Measurements from ENCODE around the gene ZNF557.

ZNF557 gene

DNA sequence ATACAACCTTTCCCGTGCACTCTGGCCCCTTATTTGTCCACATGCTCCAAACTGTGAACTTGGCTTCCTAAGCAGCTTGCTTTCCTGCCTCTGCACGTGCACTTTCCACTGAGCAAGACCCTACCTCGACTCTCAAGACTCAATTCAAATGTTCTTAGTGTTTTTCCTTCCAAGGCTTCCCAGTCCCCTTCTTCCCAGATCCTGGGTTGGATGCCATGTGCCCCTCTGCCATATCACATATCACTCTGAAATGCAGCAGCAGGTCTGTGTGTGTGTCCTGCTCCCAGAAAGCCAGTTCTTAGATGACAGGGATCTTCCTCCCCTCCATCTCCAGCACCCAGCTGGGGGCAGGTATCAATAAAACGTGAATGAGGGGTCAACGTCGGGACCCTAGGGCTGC is 3.0 kb downstream of the ZNF557 start:
- in situ Hi-C loops (cut with HindIII; ENCODE audit: low sequenced_read_pairs), result no loop called here
- TF ChIP-seq, protein P1, sequence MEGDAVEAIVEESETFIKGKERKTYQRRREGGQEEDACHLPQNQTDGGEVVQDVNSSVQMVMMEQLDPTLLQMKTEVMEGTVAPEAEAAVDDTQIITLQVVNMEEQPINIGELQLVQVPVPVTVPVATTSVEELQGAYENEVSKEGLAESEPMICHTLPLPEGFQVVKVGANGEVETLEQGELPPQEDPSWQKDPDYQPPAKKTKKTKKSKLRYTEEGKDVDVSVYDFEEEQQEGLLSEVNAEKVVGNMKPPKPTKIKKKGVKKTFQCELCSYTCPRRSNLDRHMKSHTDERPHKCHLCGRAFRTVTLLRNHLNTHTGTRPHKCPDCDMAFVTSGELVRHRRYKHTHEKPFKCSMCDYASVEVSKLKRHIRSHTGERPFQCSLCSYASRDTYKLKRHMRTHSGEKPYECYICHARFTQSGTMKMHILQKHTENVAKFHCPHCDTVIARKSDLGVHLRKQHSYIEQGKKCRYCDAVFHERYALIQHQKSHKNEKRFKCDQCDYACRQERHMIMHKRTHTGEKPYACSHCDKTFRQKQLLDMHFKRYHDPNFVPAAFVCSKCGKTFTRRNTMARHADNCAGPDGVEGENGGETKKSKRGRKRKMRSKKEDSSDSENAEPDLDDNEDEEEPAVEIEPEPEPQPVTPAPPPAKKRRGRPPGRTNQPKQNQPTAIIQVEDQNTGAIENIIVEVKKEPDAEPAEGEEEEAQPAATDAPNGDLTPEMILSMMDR (IDR thresholded peaks at IDR 0.05; ENCODE audit: low read depth, low read length, missing control alignments), result no peak

DNA sequence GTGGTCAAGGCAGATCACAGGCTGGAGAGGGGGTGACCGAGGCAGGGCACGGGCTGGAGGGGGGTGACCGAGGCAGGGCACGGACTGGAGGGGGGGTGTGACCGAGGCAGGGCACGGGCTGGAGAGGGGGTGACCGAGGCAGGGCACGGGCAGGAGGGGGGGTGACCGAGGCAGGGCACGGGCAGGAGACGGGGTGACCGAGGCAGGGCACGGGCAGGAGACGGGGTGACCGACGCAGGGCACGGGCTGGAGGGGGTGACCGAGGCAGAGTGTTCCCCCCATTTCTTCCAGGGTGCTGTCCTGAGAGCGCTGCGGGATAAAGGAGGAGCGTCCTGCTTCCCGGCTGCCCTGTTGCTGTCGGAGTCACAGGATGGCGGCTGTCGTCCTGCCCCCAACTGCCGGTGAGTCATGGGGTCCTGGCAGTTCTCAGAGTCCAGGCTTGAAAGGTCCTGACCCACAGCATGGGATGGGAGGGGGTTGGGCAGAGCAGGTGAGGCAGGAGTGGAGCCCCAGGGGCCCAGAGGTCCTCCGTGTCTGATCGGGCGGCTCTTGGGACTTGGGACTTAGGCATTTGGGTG is 5.3 kb downstream of the ZNF557 start:
- TF ChIP-seq, protein P1 (IDR thresholded peaks at IDR 0.05; ENCODE audit: low read depth, low read length, missing control alignments), result no peak
- in situ Hi-C loops (cut with HindIII; ENCODE audit: low sequenced_read_pairs), result no loop called here
- no peak for DNase-seq (ENCODE audit: low read depth)
- H3K4me3 ChIP-seq (ENCODE audit: low read depth, low read length), result no peak overlapping the region

More for the DNA sequence above, 3.0 kb downstream of the ZNF557 start:
- H3K4me3 ChIP-seq (ENCODE audit: low read depth, low read length), result no peak overlapping the region
- no peak for DNase-seq (ENCODE audit: low read depth)

- DNase-seq (ENCODE audit: low read depth), result no peak
- TF ChIP-seq, protein P1 (IDR thresholded peaks at IDR 0.05; ENCODE audit: low read depth, low read length, missing control alignments), result no peak
- H3K4me3 ChIP-seq (ENCODE audit: low read depth, low read length), result no peak overlapping the region
- in situ Hi-C loops (cut with HindIII; ENCODE audit: low sequenced_read_pairs), result no loop called here
These were observed 6.6 kb downstream of the ZNF557 start for GRCh38 chr19:7076151-7076550.

DNA sequence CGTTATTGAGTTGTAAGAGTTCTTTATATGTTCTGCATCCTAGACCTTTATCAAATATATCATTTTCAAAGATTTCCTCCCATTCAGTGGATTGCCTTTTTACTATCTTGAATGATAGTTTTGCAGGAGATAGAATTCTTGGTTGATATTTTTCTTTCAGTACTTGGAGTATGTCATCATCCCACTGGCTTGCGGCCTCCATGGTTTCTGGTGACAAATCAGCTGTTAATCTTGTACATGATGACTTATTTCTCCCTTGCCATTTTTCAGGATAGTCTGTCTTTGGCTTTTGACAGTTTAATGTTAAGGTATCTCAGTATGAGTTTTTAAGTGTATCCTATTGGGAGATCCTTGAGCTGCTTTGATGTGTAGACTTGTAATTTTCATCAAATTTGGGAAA is 8.5 kb downstream of the ZNF557 start:
- in situ Hi-C loops (cut with HindIII; ENCODE audit: low sequenced_read_pairs), result no loop called here
- H3K4me3 ChIP-seq (ENCODE audit: low read depth, low read length), result no peak overlapping the region
- TF ChIP-seq, protein P1 (IDR thresholded peaks at IDR 0.05; ENCODE audit: low read depth, low read length, missing control alignments), result no peak
- DNase-seq (ENCODE audit: low read depth), result no peak

GRCh38 chr19:7083076-7083956 is 13.8 kb downstream of the ZNF557 start:
- in situ Hi-C loops (cut with HindIII; ENCODE audit: low sequenced_read_pairs), result no loop called here
- no peak for DNase-seq (ENCODE audit: low read depth)
- TF ChIP-seq, protein P1 (IDR thresholded peaks at IDR 0.05; ENCODE audit: low read depth, low read length, missing control alignments), result no peak
- no peak overlapping the region for H3K4me3 ChIP-seq (ENCODE audit: low read depth, low read length)

GRCh38 chr19:7088999-7089398 is 19.5 kb downstream of the ZNF557 start:
- in situ Hi-C loops (cut with HindIII; ENCODE audit: low sequenced_read_pairs), result no loop called here
- DNase-seq (ENCODE audit: low read depth), result no peak
- TF ChIP-seq, protein P1 (IDR thresholded peaks at IDR 0.05; ENCODE audit: low read depth, low read length, missing control alignments), result no peak
- H3K4me3 ChIP-seq (ENCODE audit: low read depth, low read length), result no peak overlapping the region

Data from astrocyte of the cerebellum (primary cell).